Measurements from ENCODE around the gene CCR9.

- no peak for TF ChIP-seq POLR2AphosphoS5 (IDR thresholded peaks at IDR 0.05)
- TF ChIP-seq, protein P1, sequence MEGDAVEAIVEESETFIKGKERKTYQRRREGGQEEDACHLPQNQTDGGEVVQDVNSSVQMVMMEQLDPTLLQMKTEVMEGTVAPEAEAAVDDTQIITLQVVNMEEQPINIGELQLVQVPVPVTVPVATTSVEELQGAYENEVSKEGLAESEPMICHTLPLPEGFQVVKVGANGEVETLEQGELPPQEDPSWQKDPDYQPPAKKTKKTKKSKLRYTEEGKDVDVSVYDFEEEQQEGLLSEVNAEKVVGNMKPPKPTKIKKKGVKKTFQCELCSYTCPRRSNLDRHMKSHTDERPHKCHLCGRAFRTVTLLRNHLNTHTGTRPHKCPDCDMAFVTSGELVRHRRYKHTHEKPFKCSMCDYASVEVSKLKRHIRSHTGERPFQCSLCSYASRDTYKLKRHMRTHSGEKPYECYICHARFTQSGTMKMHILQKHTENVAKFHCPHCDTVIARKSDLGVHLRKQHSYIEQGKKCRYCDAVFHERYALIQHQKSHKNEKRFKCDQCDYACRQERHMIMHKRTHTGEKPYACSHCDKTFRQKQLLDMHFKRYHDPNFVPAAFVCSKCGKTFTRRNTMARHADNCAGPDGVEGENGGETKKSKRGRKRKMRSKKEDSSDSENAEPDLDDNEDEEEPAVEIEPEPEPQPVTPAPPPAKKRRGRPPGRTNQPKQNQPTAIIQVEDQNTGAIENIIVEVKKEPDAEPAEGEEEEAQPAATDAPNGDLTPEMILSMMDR (IDR thresholded peaks at IDR 0.05): no peak
- TF ChIP-seq EP300 (IDR thresholded peaks at IDR 0.05): no peak
- TF ChIP-seq POLR2A (IDR thresholded peaks at IDR 0.05): no peak
These were observed 66.1 kb downstream of the CCR9 start for GRCh38 chr3:45952456-45952855.

Measured in stomach (tissue), 4 donors.